Activated T-helper 2 cell treated with anti-CD3 and anti-CD28 coated beads, Interferon-gamma antibody, Interleukin-2, Interleukin-4, amounts not matched to agents 10 μg/mL and 5 μg/mL and 100 μg/mL, durations not matched to agents 14 hours and 24 hours and 36 hours (primary cell): ENCODE measurements around the gene STX19. TPM values are rescaled to one million over a fixed set of nuclear protein-coding genes. Genes with fewer than 3 reads are reported as not detected.

Source experiments
- DNase-seq: peaks from one replicate; pipeline ENCODE4 v3.0.0; 2021; ENCODE audit warnings: low spot score
- H3K27ac Mint-ChIP-seq: one replicate; pipeline ENCODE4 v1.8.0; 2021; ENCODE audit warnings: mixed read lengths
- H3K27me3 Mint-ChIP-seq: one replicate; pipeline ENCODE4 v1.8.0; 2021; ENCODE audit warnings: low read depth, mixed read lengths
- H3K36me3 Mint-ChIP-seq: one replicate; pipeline ENCODE4 v1.8.0; 2021; ENCODE audit warnings: low read depth, mixed read lengths
- H3K4me1 Mint-ChIP-seq: one replicate; pipeline ENCODE4 v1.8.0; 2021; ENCODE audit warnings: low read depth, mixed read lengths
- H3K4me3 Mint-ChIP-seq: one replicate; pipeline ENCODE4 v1.8.0; 2021; ENCODE audit warnings: low read depth, mild to moderate bottlenecking, moderate library complexity, mixed read lengths
- H3K9me3 Mint-ChIP-seq: one replicate; pipeline ENCODE4 v1.8.0; 2021; ENCODE audit warnings: mixed read lengths
- intact Hi-C: fragments of 100-400 bp; cut with micrococcal nuclease; formaldehyde crosslinking; loops from one replicate; pipeline ENCODE4 v1.15.1; 2023
- total RNA-seq: library from RNA; stranded (reverse); gene quantifications from 2 replicates; pipeline ENCODE4 v1.2.3, GENCODE V29; 2022

The STX19 gene
- total RNA-seq, 1 donor from 2014 or later, result not detected

- H3K27ac Mint-ChIP-seq, result no peak overlapping the region
- no peaks in the 10 kb centered on the region for H3K27me3 Mint-ChIP-seq
- H3K36me3 Mint-ChIP-seq, result peaks cover 18% of the 10 kb centered on the region
- peaks cover 6% of the 10 kb centered on the region for H3K9me3 Mint-ChIP-seq
- intact Hi-C loops, result no loop called here
- no peak overlapping the region for H3K4me3 Mint-ChIP-seq
- no peak for DNase-seq
- peaks cover 35% of the 10 kb centered on the region for H3K4me1 Mint-ChIP-seq
Measured at GRCh38 chr3:94015025-94015424, 13.4 kb downstream of the STX19 start.

GRCh38 chr3:94012185-94012584, 16.2 kb downstream of the STX19 start:
- Mint-ChIP-seq H3K27me3 (no peaks in the 10 kb centered on the region), H3K4me1 (peaks cover 61% of the 10 kb centered on the region), H3K27ac (peak overlapping the region; percentile 88), H3K9me3 (peaks cover 10% of the 10 kb centered on the region), H3K36me3 (peaks cover 23% of the 10 kb centered on the region), H3K4me3 (peak overlapping the region; percentile 48)
- intact Hi-C loops, result loop anchor here (1.0 to 2.0 kb wide), 2 partner anchors 25 to 57 kb away; no protein-coding TSS in a partner anchor
- DNase-seq, result no peak

- intact Hi-C loops, result loop anchor here (1.0 to 2.0 kb wide), 3 partner anchors 31 to 52 kb away; partner anchors contain the start of genes ARL13B, NSUN3 and PROS1
- no peak for DNase-seq
Measured at GRCh38 chr3:94011233-94011711, 17.1 kb downstream of the STX19 start.

GRCh38 chr3:94009608-94010007, 18.8 kb downstream of the STX19 start:
- Mint-ChIP-seq H3K36me3 (peaks cover 24% of the 10 kb centered on the region), H3K9me3 (peaks cover 6% of the 10 kb centered on the region), H3K27ac (peak overlapping the region; percentile 13), H3K4me1 (peaks cover 60% of the 10 kb centered on the region), H3K4me3 (no peak overlapping the region), H3K27me3 (no peaks in the 10 kb centered on the region)
- DNase-seq, result no peak
- intact Hi-C loops, result loop anchor here (2.0 kb wide), 1 partner anchor 37 kb away; the partner anchor contains the start of gene PROS1

More at GRCh38 chr3:94011233-94011711, 17.1 kb downstream of the STX19 start:
- Mint-ChIP-seq H3K36me3 (peaks cover 30% of the 10 kb centered on the region), H3K4me1 (peaks cover 66% of the 10 kb centered on the region), H3K4me3 (peak overlapping the region; percentile 48), H3K27ac (peak overlapping the region; percentile 88), H3K9me3 (peaks cover 12% of the 10 kb centered on the region), H3K27me3 (no peaks in the 10 kb centered on the region)

GRCh38 chr3:94008253-94008652, 20.1 kb downstream of the STX19 start:
- no peak for DNase-seq
- peaks cover 6% of the 10 kb centered on the region for H3K9me3 Mint-ChIP-seq
- intact Hi-C loops, result no loop called here
- H3K4me3 Mint-ChIP-seq, result no peak overlapping the region
- peaks cover 59% of the 10 kb centered on the region for H3K4me1 Mint-ChIP-seq
- H3K27ac Mint-ChIP-seq, result no peak overlapping the region
- H3K36me3 Mint-ChIP-seq, result peaks cover 21% of the 10 kb centered on the region
- no peaks in the 10 kb centered on the region for H3K27me3 Mint-ChIP-seq

GRCh38 chr3:94004301-94004910, 24.0 kb downstream of the STX19 start:
- Mint-ChIP-seq H3K9me3 (peaks cover 6% of the 10 kb centered on the region), H3K27ac (peak overlapping the region; percentile 68), H3K4me1 (peaks cover 34% of the 10 kb centered on the region), H3K4me3 (peak overlapping the region; percentile 73), H3K27me3 (no peaks in the 10 kb centered on the region), H3K36me3 (peaks cover 17% of the 10 kb centered on the region)
- intact Hi-C loops, result loop anchor here (1.0 to 5.0 kb wide), 3 partner anchors 24 to 243 kb away; partner anchors contain the start of gene ARL13B
- no peak for DNase-seq

- no peak overlapping the region for H3K4me3 Mint-ChIP-seq
- H3K4me1 Mint-ChIP-seq, result peaks cover 12% of the 10 kb centered on the region
- no peaks in the 10 kb centered on the region for H3K27me3 Mint-ChIP-seq
- H3K36me3 Mint-ChIP-seq, result peaks cover 8% of the 10 kb centered on the region
- no peak for DNase-seq
- H3K27ac Mint-ChIP-seq, result no peak overlapping the region
- H3K9me3 Mint-ChIP-seq, result no peaks in the 10 kb centered on the region
- intact Hi-C loops, result loop anchor here (5.0 kb wide), 1 partner anchor 245 kb away; no protein-coding TSS in a partner anchor
Measured at GRCh38 chr3:94001827-94002495, 26.4 kb downstream of the STX19 start.

GRCh38 chr3:94001191-94001590, 27.2 kb downstream of the STX19 start:
- Mint-ChIP-seq H3K4me1 (peaks cover 9% of the 10 kb centered on the region), H3K27me3 (no peaks in the 10 kb centered on the region), H3K4me3 (no peak overlapping the region), H3K27ac (no peak overlapping the region), H3K36me3 (peaks cover 5% of the 10 kb centered on the region), H3K9me3 (no peaks in the 10 kb centered on the region)
- DNase-seq, result no peak
- intact Hi-C loops, result loop anchor here (5.0 kb wide), 1 partner anchor 246 kb away; no protein-coding TSS in a partner anchor

GRCh38 chr3:93994056-93994455, 34.3 kb downstream of the STX19 start:
- no peak for DNase-seq
- H3K9me3 Mint-ChIP-seq, result no peaks in the 10 kb centered on the region
- intact Hi-C loops, result no loop called here
- H3K27ac Mint-ChIP-seq, result no peak overlapping the region
- H3K27me3 Mint-ChIP-seq, result no peaks in the 10 kb centered on the region
- peaks cover 5% of the 10 kb centered on the region for H3K36me3 Mint-ChIP-seq
- H3K4me3 Mint-ChIP-seq, result no peak overlapping the region
- H3K4me1 Mint-ChIP-seq, result peaks cover 2% of the 10 kb centered on the region

GRCh38 chr3:93992207-93992606, 36.2 kb downstream of the STX19 start:
- Mint-ChIP-seq H3K9me3 (no peaks in the 10 kb centered on the region), H3K27me3 (no peaks in the 10 kb centered on the region), H3K4me3 (no peak overlapping the region), H3K27ac (no peak overlapping the region), H3K4me1 (peaks cover 2% of the 10 kb centered on the region), H3K36me3 (peaks cover 4% of the 10 kb centered on the region)
- DNase-seq, result no peak
- intact Hi-C loops, result no loop called here

- Mint-ChIP-seq H3K36me3 (no peaks in the 10 kb centered on the region), H3K27ac (no peak overlapping the region), H3K27me3 (no peaks in the 10 kb centered on the region), H3K4me3 (no peak overlapping the region), H3K9me3 (no peaks in the 10 kb centered on the region), H3K4me1 (peaks cover 2% of the 10 kb centered on the region)
- intact Hi-C loops, result no loop called here
- no peak for DNase-seq
Measured at GRCh38 chr3:93991631-93992030, 36.8 kb downstream of the STX19 start.

GRCh38 chr3:93989241-93989640, 39.2 kb downstream of the STX19 start:
- no peak for DNase-seq
- H3K4me1 Mint-ChIP-seq, result peaks cover 2% of the 10 kb centered on the region
- H3K36me3 Mint-ChIP-seq, result no peaks in the 10 kb centered on the region
- intact Hi-C loops, result no loop called here
- no peaks in the 10 kb centered on the region for H3K27me3 Mint-ChIP-seq
- H3K27ac Mint-ChIP-seq, result no peak overlapping the region
- H3K9me3 Mint-ChIP-seq, result no peaks in the 10 kb centered on the region
- no peak overlapping the region for H3K4me3 Mint-ChIP-seq

GRCh38 chr3:93988764-93989163, 39.6 kb downstream of the STX19 start:
- no peaks in the 10 kb centered on the region for H3K36me3 Mint-ChIP-seq
- no peak overlapping the region for H3K4me3 Mint-ChIP-seq
- H3K27me3 Mint-ChIP-seq, result no peaks in the 10 kb centered on the region
- no peak for DNase-seq
- no peak overlapping the region for H3K27ac Mint-ChIP-seq
- no peaks in the 10 kb centered on the region for H3K4me1 Mint-ChIP-seq
- intact Hi-C loops, result no loop called here
- no peaks in the 10 kb centered on the region for H3K9me3 Mint-ChIP-seq
